Liver (tissue), 3 donors: Measurements from ENCODE around the gene MT1F.

Experiments
- HNF4G ChIP-seq: IDR thresholded peaks from 2 replicates; pipeline ENCODE4 v1.6.1; 2016; ENCODE audit warnings: antibody characterized with exemption
- RAD21 ChIP-seq, 2 donors: IDR thresholded peaks; 2 replicates each; pipeline ENCODE4 v1.6.1; 2016; ENCODE audit warnings: antibody characterized with exemption in 2 of 2, mild to moderate bottlenecking in 2 of 2
- TF ChIP-seq, protein P1 (sequence below): fragments of 150-350 bp; IDR thresholded peaks from 2 replicates; pipeline ENCODE4 v1.5.1; 2017; ENCODE audit warnings: improper control_type of control experiment, low read depth, low read length; ENCODE audit not compliant: missing input control
- donor health status: healthy.
- donor health status: healthy.

DNA sequence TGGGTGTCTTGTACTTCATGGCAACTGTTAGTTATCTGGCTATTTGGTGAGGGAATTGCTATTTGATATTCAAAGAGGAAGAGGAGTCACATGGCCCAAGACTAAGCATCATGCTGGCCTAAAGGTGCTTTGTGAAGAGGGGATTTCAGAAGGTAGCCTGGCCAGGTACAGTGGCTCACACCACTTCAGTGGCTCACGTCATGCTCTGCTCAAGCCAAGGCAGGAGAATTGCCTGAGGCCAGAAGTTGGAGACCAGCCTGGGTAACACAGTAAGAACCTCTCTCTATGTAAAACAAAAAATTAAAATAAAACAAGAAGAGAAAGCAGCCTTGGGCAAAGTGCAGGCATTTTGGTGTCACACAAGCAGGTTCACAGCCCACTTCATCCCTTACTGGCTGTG, 12.4 kb upstream of the MT1F start:
- TF ChIP-seq HNF4G (no peak), RAD21 (IDR thresholded peaks at IDR 0.05) (no peak)
- TF ChIP-seq, protein P1, sequence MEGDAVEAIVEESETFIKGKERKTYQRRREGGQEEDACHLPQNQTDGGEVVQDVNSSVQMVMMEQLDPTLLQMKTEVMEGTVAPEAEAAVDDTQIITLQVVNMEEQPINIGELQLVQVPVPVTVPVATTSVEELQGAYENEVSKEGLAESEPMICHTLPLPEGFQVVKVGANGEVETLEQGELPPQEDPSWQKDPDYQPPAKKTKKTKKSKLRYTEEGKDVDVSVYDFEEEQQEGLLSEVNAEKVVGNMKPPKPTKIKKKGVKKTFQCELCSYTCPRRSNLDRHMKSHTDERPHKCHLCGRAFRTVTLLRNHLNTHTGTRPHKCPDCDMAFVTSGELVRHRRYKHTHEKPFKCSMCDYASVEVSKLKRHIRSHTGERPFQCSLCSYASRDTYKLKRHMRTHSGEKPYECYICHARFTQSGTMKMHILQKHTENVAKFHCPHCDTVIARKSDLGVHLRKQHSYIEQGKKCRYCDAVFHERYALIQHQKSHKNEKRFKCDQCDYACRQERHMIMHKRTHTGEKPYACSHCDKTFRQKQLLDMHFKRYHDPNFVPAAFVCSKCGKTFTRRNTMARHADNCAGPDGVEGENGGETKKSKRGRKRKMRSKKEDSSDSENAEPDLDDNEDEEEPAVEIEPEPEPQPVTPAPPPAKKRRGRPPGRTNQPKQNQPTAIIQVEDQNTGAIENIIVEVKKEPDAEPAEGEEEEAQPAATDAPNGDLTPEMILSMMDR, result no peak
